Activated CD8-positive, alpha-beta memory T cell treated with anti-CD3 and anti-CD28 coated beads, Interleukin-2, amount 50 U/mL, for 24 hours (primary cell): Measurements from ENCODE around the gene NFIL3.
"Not testable (repeated sequence)": the region's sequence is repeated elsewhere in the genome, so short reads cannot be mapped to it uniquely, and the experiment has no call there.

Experiments
- DNase-seq: peaks from one replicate; pipeline ENCODE4 v3.0.0-alpha.2; 2020; ENCODE audit errors: extremely low read depth

The NFIL3 gene

GRCh38 chr9:91423785-91424402 is at the start of gene NFIL3:
NFIL3 (minus strand) TSS chr9:91423832; CDS start chr9:91410734, 13,098 bp downstream.
- DNase-seq, result no peak

- DNase-seq, result not testable (repeated sequence)
Observed at GRCh38 chr9:91471524-91471923, 47.9 kb upstream of the NFIL3 start.

- DNase-seq, result no peak
Observed at GRCh38 chr9:91465420-91465819, 41.8 kb upstream of the NFIL3 start.

GRCh38 chr9:91458906-91459305 is 35.3 kb upstream of the NFIL3 start:
- DNase-seq, result no peak

GRCh38 chr9:91452844-91453243 is 29.2 kb upstream of the NFIL3 start:
- DNase-seq, result no peak

GRCh38 chr9:91451431-91452270 is 28.0 kb upstream of the NFIL3 start:
- no peak for DNase-seq

GRCh38 chr9:91445135-91445534 is 21.5 kb upstream of the NFIL3 start:
- no peak for DNase-seq

- no peak for DNase-seq
Observed at GRCh38 chr9:91443994-91444392, 20.4 kb upstream of the NFIL3 start.

GRCh38 chr9:91443321-91443993 is 19.8 kb upstream of the NFIL3 start:
- no peak for DNase-seq

GRCh38 chr9:91436841-91437240 is 13.2 kb upstream of the NFIL3 start:
- no peak for DNase-seq

- DNase-seq, result no peak
Observed at GRCh38 chr9:91433180-91433579, 9.5 kb upstream of the NFIL3 start.

- DNase-seq, result no peak
Observed at GRCh38 chr9:91431485-91431884, 7.9 kb upstream of the NFIL3 start.

GRCh38 chr9:91429501-91429900 is 5.9 kb upstream of the NFIL3 start:
- DNase-seq, result no peak

GRCh38 chr9:91428927-91429351 is 5.3 kb upstream of the NFIL3 start:
- no peak for DNase-seq

- DNase-seq, result no peak
Observed at GRCh38 chr9:91428436-91428835, 4.8 kb upstream of the NFIL3 start.

- no peak for DNase-seq
Observed at GRCh38 chr9:91427873-91428272, 4.2 kb upstream of the NFIL3 start.

- DNase-seq, result no peak
Observed at GRCh38 chr9:91426123-91426745, 2.6 kb upstream of the NFIL3 start.

- no peak for DNase-seq
Observed at GRCh38 chr9:91425271-91425670, 1.6 kb upstream of the NFIL3 start.

GRCh38 chr9:91424403-91425176 is 958 bp upstream of the NFIL3 start:
- DNase-seq, result peak; percentile 36

- DNase-seq, result no peak
Observed at GRCh38 chr9:91422758-91423711, 597 bp downstream of the NFIL3 start.
